NCI-H526 (cell line): ENCODE measurements around the gene BOC.

Source experiments
- DNase-seq, 2 experiments: peaks; one replicate each; lab custom pipeline; 2025; lab: John Stamatoyannopoulos, UW

BOC gene

GRCh38 chr3:113193719-113194118 lies 17.6 kb upstream of the BOC start:
- DNase-seq: no peak

- no peak for DNase-seq
Observed at GRCh38 chr3:113194823-113195401, 16.4 kb upstream of the BOC start.

GRCh38 chr3:113200351-113200750 lies 11.0 kb upstream of the BOC start:
- DNase-seq: no peak

GRCh38 chr3:113200946-113201345 lies 10.4 kb upstream of the BOC start:
- no peak for DNase-seq

GRCh38 chr3:113204371-113204770 lies 7.0 kb upstream of the BOC start:
- no peak for DNase-seq

GRCh38 chr3:113205481-113205880 lies 5.9 kb upstream of the BOC start:
- no peak for DNase-seq

GRCh38 chr3:113210604-113211329 lies 590 bp upstream of the BOC start:
- DNase-seq: peak in 1 of 2 experiments; percentile 51

- DNase-seq: peak in 1 of 2 experiments; percentile 40
Observed at GRCh38 chr3:113212150-113212843, 940 bp downstream of the BOC start.

- no peak for DNase-seq
Observed at GRCh38 chr3:113212844-113213375, 1.6 kb downstream of the BOC start.

- DNase-seq: no peak
Observed at GRCh38 chr3:113213896-113214587, 2.7 kb downstream of the BOC start.

- DNase-seq: no peak
Observed at GRCh38 chr3:113214917-113215595, 3.7 kb downstream of the BOC start.

GRCh38 chr3:113216393-113216792 lies 5.0 kb downstream of the BOC start:
- no peak for DNase-seq

GRCh38 chr3:113218011-113218680 lies 6.8 kb downstream of the BOC start:
- no peak for DNase-seq

- DNase-seq: no peak
Observed at GRCh38 chr3:113218681-113219045, 7.3 kb downstream of the BOC start.

- DNase-seq: no peak
Observed at GRCh38 chr3:113219605-113220300, 8.4 kb downstream of the BOC start.

- DNase-seq: no peak
Observed at GRCh38 chr3:113220721-113221120, 9.4 kb downstream of the BOC start.

GRCh38 chr3:113221721-113222257 lies 10.4 kb downstream of the BOC start:
- no peak for DNase-seq

- DNase-seq: no peak
Observed at GRCh38 chr3:113222451-113223086, 11.2 kb downstream of the BOC start.

GRCh38 chr3:113223475-113224281 lies 12.3 kb downstream of the BOC start:
- no peak for DNase-seq
